Endothelial cell of umbilical vein (primary cell): ENCODE results near the gene SPAG6. TPM values are rescaled to one million over a fixed set of nuclear protein-coding genes. Genes with fewer than 3 reads are reported as not detected.

ENCODE experiments used
- BruUV-seq: library from RNA; stranded (reverse); fragments of 400-500 nt; replicated peaks from 2 replicates; lab custom pipeline; 2021; lab: Mats Ljungman, UMichigan
- CTCF ChIA-PET: fragments of 300-600, 350-600 bp; sonication (Branson Sonifier 250); formaldehyde crosslinking; loops from one replicate; lab custom pipeline; 2021; ENCODE audit warnings: antibody characterized with exemption, inconsistent platforms; lab: Charles Lee
- POLR2A ChIA-PET: fragments of 300-600, 350-600 bp; sonication (Branson Sonifier 250); formaldehyde crosslinking; loops from one replicate; lab custom pipeline; 2021; ENCODE audit warnings: antibody characterized with exemption, inconsistent platforms; lab: Charles Lee
- DNase-seq: peaks from one replicate; pipeline ENCODE4 v3.0.0-alpha.2; 2011; ENCODE audit warnings: low read depth, low spot score
- FAIRE-seq: peaks from 2 replicates; lab custom pipeline; 2011; peaks lifted over from hg19 to GRCh38; lab: Jason Lieb, UNC
- H2AFZ ChIP-seq: 2 replicates; pipeline ENCODE4 v1.6.0; 2012; ENCODE audit warnings: low read depth, low read length, control low read depth, inconsistent platforms
- H3K27ac ChIP-seq: 2 replicates; pipeline ENCODE4 v1.5.1; 2011; ENCODE audit warnings: low read depth, mild to moderate bottlenecking, control low read depth, low read length, moderate library complexity; ENCODE audit not compliant: insufficient read depth
- H3K27me3 ChIP-seq, 2 experiments: 2 replicates each; pipeline versions ENCODE4 v1.6.0 to v1.6.1; 2011; ENCODE audit warnings: low read length in 2 of 2, mixed read lengths in 1 of 2; ENCODE audit not compliant: control insufficient read depth in 2 of 2, insufficient read depth in 2 of 2
- H3K36me3 ChIP-seq, 2 experiments: 2 replicates in 1 of 2; 3 replicates in 1 of 2; pipeline ENCODE4 v1.5.1; 2011; ENCODE audit warnings: low read length in 2 of 2, mild to moderate bottlenecking in 1 of 2, moderate library complexity in 1 of 2; ENCODE audit not compliant: control insufficient read depth in 2 of 2, insufficient read depth in 2 of 2; ENCODE audit errors: extremely low read depth in 1 of 2
- H3K4me1 ChIP-seq: 3 replicates; pipeline ENCODE4 v1.5.1; 2011; ENCODE audit warnings: mild to moderate bottlenecking, low read length; ENCODE audit not compliant: control insufficient read depth, insufficient read depth; ENCODE audit errors: extremely low read depth
- H3K4me2 ChIP-seq: 2 replicates; pipeline ENCODE4 v1.6.1; 2011; ENCODE audit warnings: low read length, control low read depth, mixed read lengths; ENCODE audit not compliant: insufficient read depth
- H3K4me3 ChIP-seq, 3 experiments: fragments of 200-600 bp in 1 of 3; sonication (generic), shearing (Covaris generic) in 1 of 3; replicated peaks in 1 of 3; 2 replicates each; pipeline ENCODE4 v1.5.1; 2011 to 2016; ENCODE audit warnings: control low read depth in 3 of 3, low read length in 3 of 3, mild to moderate bottlenecking in 2 of 3, inconsistent platforms in 1 of 3, low read depth in 1 of 3, moderate library complexity in 1 of 3; ENCODE audit not compliant: insufficient read depth in 1 of 3
- H3K79me2 ChIP-seq: 2 replicates; pipeline ENCODE4 v1.6.0; 2012; ENCODE audit warnings: low read length, inconsistent platforms; ENCODE audit not compliant: control insufficient read depth, insufficient read depth
- H3K9ac ChIP-seq: replicated peaks from 2 replicates; pipeline ENCODE3; 2011; ENCODE audit warnings: low read length, control low read depth; ENCODE audit not compliant: insufficient read depth; ENCODE audit errors: extremely low read depth
- H3K9me1 ChIP-seq: replicated peaks from 3 replicates; pipeline ENCODE4 v1.6.0; 2011; ENCODE audit warnings: mild to moderate bottlenecking, low read length; ENCODE audit not compliant: control insufficient read depth, insufficient read depth; ENCODE audit errors: extremely low read depth
- H3K9me3 ChIP-seq: replicated peaks from 2 replicates; pipeline ENCODE4 v1.5.1; 2012; ENCODE audit warnings: low read length, inconsistent platforms; ENCODE audit not compliant: control insufficient read depth, insufficient read depth
- H4K20me1 ChIP-seq: replicated peaks from 2 replicates; pipeline ENCODE3; 2011; ENCODE audit warnings: mild to moderate bottlenecking, low read length; ENCODE audit not compliant: control insufficient read depth, insufficient read depth; ENCODE audit errors: extremely low read depth
- EZH2 ChIP-seq: IDR thresholded peaks from 2 replicates; pipeline ENCODE4 v1.6.1; 2012; ENCODE audit warnings: borderline replicate concordance, low read depth, mild to moderate bottlenecking, moderate library complexity, low read length, inconsistent platforms; ENCODE audit not compliant: severe bottlenecking
- FOS ChIP-seq: IDR thresholded peaks from 2 replicates; pipeline ENCODE4 v1.6.1; 2011; ENCODE audit warnings: mild to moderate bottlenecking, low read length, moderate library complexity, borderline replicate concordance; ENCODE audit not compliant: insufficient read depth
- GATA2 ChIP-seq: IDR thresholded peaks from 2 replicates; pipeline ENCODE4 v1.7.0; 2011; ENCODE audit warnings: low read depth, mild to moderate bottlenecking, moderate library complexity, mixed read lengths, low read length; ENCODE audit not compliant: insufficient read length, insufficient read depth
- JUN ChIP-seq: IDR thresholded peaks from 2 replicates; pipeline ENCODE4 v1.6.1; 2011; ENCODE audit warnings: borderline replicate concordance, low read depth; ENCODE audit not compliant: insufficient read length, insufficient read depth
- MYC ChIP-seq: IDR thresholded peaks from one replicate; pipeline ENCODE4 v1.6.1; 2011; ENCODE audit warnings: mild to moderate bottlenecking, low read depth, low read length
- POLR2A ChIP-seq: IDR thresholded peaks from 2 replicates; pipeline ENCODE4 v1.6.1; 2012; ENCODE audit warnings: low read depth, mild to moderate bottlenecking, control low read depth, low read length
- POLR2AphosphoS5 ChIP-seq: IDR thresholded peaks from 2 replicates; pipeline ENCODE4 v1.6.1; 2012; ENCODE audit warnings: low read depth, mild to moderate bottlenecking, control low read depth, low read length, moderate library complexity; ENCODE audit not compliant: insufficient read depth
- dilution Hi-C: fragments of 300-500 bp; cut with MboI; formaldehyde crosslinking; loops from one replicate; pipeline ENCODE4 v1.15.0; 2019; ENCODE audit warnings: low sequenced_read_pairs; ENCODE audit not compliant: extremely low pct_ligation_motif_present
- intact Hi-C: fragments of 100-400 bp; cut with micrococcal nuclease; formaldehyde crosslinking; loops from one replicate; pipeline ENCODE4 v1.10.0; 2022
- polyA plus RNA-seq, 4 experiments: library from polyadenylated mRNA; depleted of rRNA in 3 of 4; stranded (reverse) in 3 of 4; unstranded in 1 of 4; fragments of >200 nt; gene quantifications; 2 replicates each; pipeline versions ENCODE4 v1.2.1 to v1.2.3, GENCODE V29; 2011 to 2012; ENCODE audit warnings: missing spikeins in 1 of 4
- total RNA-seq: library from RNA; stranded (reverse); gene quantifications from 2 replicates; pipeline ENCODE4 v1.2.3, GENCODE V29; 2021
- TF ChIP-seq, protein P1 (sequence below): IDR thresholded peaks from 2 replicates; pipeline ENCODE4 v1.6.1; 2011; ENCODE audit not compliant: insufficient read depth, insufficient read length
- TF ChIP-seq, protein P2 (sequence below), 2 donors: IDR thresholded peaks; 1 replicate in 1 of 2; 2 replicates in 1 of 2; pipeline ENCODE4 v1.5.1; 2011; ENCODE audit warnings: low read length in 2 of 2, mild to moderate bottlenecking in 2 of 2, moderate library complexity in 2 of 2, control low read depth in 1 of 2, inconsistent platforms in 1 of 2, low read depth in 1 of 2; ENCODE audit not compliant: insufficient read depth in 1 of 2; ENCODE audit errors: extremely low read depth in 1 of 2

The SPAG6 gene
- total and polyA plus RNA-seq, 2 donors (not counting 3 experiments of a cell fraction or from before 2014, with no cell fraction given), result not detected

- peaks cover 65 to 88% of the 10 kb centered on the region in 2 experiments for H3K27me3 ChIP-seq
Observed at GRCh38 chr10:22343731-22344130, 1.6 kb upstream of the SPAG6 start.

More at GRCh38 chr10:22343731-22344130, 1.6 kb upstream of the SPAG6 start:
- no peaks in the 10 kb centered on the region for H3K9me3 ChIP-seq
- H3K36me3 ChIP-seq, result no peaks in the 10 kb centered on the region
- FAIRE-seq (no peak), DNase-seq (no peak)
- H3K4me3 ChIP-seq, result no peak overlapping the region
- no TSS peak for BruUV-seq
- TF ChIP-seq EZH2 (no peak), POLR2AphosphoS5 (no peak), POLR2A (no peak), GATA2 (no peak), JUN (no peak), FOS (no peak), MYC (no peak)
- TF ChIP-seq, protein P1, sequence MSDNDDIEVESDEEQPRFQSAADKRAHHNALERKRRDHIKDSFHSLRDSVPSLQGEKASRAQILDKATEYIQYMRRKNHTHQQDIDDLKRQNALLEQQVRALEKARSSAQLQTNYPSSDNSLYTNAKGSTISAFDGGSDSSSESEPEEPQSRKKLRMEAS, result no peak
- TF ChIP-seq, protein P2, sequence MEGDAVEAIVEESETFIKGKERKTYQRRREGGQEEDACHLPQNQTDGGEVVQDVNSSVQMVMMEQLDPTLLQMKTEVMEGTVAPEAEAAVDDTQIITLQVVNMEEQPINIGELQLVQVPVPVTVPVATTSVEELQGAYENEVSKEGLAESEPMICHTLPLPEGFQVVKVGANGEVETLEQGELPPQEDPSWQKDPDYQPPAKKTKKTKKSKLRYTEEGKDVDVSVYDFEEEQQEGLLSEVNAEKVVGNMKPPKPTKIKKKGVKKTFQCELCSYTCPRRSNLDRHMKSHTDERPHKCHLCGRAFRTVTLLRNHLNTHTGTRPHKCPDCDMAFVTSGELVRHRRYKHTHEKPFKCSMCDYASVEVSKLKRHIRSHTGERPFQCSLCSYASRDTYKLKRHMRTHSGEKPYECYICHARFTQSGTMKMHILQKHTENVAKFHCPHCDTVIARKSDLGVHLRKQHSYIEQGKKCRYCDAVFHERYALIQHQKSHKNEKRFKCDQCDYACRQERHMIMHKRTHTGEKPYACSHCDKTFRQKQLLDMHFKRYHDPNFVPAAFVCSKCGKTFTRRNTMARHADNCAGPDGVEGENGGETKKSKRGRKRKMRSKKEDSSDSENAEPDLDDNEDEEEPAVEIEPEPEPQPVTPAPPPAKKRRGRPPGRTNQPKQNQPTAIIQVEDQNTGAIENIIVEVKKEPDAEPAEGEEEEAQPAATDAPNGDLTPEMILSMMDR (IDR thresholded peaks at IDR 0.05; ENCODE audit: extremely low read depth in 1 of 2, insufficient read depth in 1 of 2, low read depth in 1 of 2, low read length in 2 of 2), result no peak
- ChIA-PET CTCF (interaction anchor here (1.4 to 1.7 kb wide), 2 partner anchors 19 to 307 kb away, joined by 3 read pairs; no protein-coding TSS in a partner anchor), POLR2A (no interaction called here)
- intact Hi-C loops (loop anchor here (5.0 kb wide), 2 partner anchors 644 to 846 kb away; no protein-coding TSS in a partner anchor), dilution Hi-C loops (no loop called here)
- H3K9me1 ChIP-seq, result no peaks in the 10 kb centered on the region
- no peak overlapping the region for H3K4me2 ChIP-seq
- H3K79me2 ChIP-seq, result no peaks in the 10 kb centered on the region
- H3K4me1 ChIP-seq, result peaks cover 13% of the 10 kb centered on the region
- no peaks in the 10 kb centered on the region for H4K20me1 ChIP-seq
- no peak overlapping the region for H3K27ac ChIP-seq
- no peak overlapping the region for H3K9ac ChIP-seq
- H2AFZ ChIP-seq, result no peak overlapping the region
